GM23338 (cell line): ENCODE data around the gene NEMP1. TPM values are rescaled to one million over a fixed set of nuclear protein-coding genes. Genes with fewer than 3 reads are reported as not detected.
A peak's percentile ranks its signal among the peaks of the same experiment; 100 is the strongest.

Source experiments
- ATAC-seq: fragments of 200-7000 bp; cut with Tn5 transposase; 3 replicates; pipeline ENCODE4 v1.9.1; 2020
- DNase-seq: peaks from one replicate; pipeline ENCODE4 v3.0.0-alpha.2; 2015; ENCODE audit warnings: low spot score
- H2AFZ ChIP-seq: fragments of 200-600 bp; sonication (generic); 2 replicates; pipeline ENCODE4 v1.8.0; 2016; ENCODE audit warnings: antibody characterized with exemption, mild to moderate bottlenecking, moderate library complexity
- H3F3A ChIP-seq: fragments of 200-600 bp; sonication (generic); replicated peaks from 2 replicates; pipeline ENCODE4 v1.8.0; 2017; ENCODE audit warnings: antibody characterized with exemption, mixed run types, low read depth
- H3K27ac ChIP-seq: fragments of 200-600 bp; sonication (generic); 2 replicates; pipeline ENCODE4 v1.6.1; 2016; ENCODE audit warnings: low read depth
- H3K27me3 ChIP-seq: fragments of 200-600 bp; sonication (generic); 2 replicates; pipeline ENCODE4 v1.8.0; 2016; ENCODE audit warnings: mild to moderate bottlenecking, mixed run types, moderate library complexity; ENCODE audit not compliant: insufficient read depth
- H3K36me3 ChIP-seq: fragments of 200-600 bp; sonication (generic); 2 replicates; pipeline ENCODE4 v1.8.0; 2016; ENCODE audit warnings: mild to moderate bottlenecking; ENCODE audit not compliant: insufficient read depth
- H3K4me1 ChIP-seq: fragments of 200-600 bp; sonication (generic); 2 replicates; pipeline ENCODE4 v1.8.0; 2016; ENCODE audit warnings: mild to moderate bottlenecking, moderate library complexity; ENCODE audit not compliant: insufficient read depth
- H3K4me2 ChIP-seq: fragments of 200-600 bp; sonication (generic); 2 replicates; pipeline ENCODE4 v1.7.1; 2017; ENCODE audit warnings: mixed run types
- H3K4me3 ChIP-seq: fragments of 200-600 bp; sonication (generic); 2 replicates; pipeline ENCODE4 v1.6.1; 2016; ENCODE audit warnings: mixed run types
- H3K79me2 ChIP-seq: fragments of 200-600 bp; sonication (generic); replicated peaks from 2 replicates; pipeline ENCODE4 v1.8.0; 2017; ENCODE audit warnings: mild to moderate bottlenecking; ENCODE audit not compliant: insufficient read depth
- H3K9me2 ChIP-seq: fragments of 200-600 bp; sonication (generic); 2 replicates; pipeline ENCODE4 v1.8.0; 2017; ENCODE audit not compliant: insufficient read depth
- H4K20me1 ChIP-seq: fragments of 200-600 bp; sonication (generic); replicated peaks from 2 replicates; pipeline ENCODE4 v1.8.0; 2017; ENCODE audit warnings: mild to moderate bottlenecking; ENCODE audit not compliant: insufficient read depth
- H3K27ac Mint-ChIP-seq: 2 replicates; pipeline ENCODE4 v1.8.0; 2020; ENCODE audit warnings: inconsistent platforms, mild to moderate bottlenecking, moderate library complexity, mixed read lengths
- H3K27me3 Mint-ChIP-seq: 3 replicates; pipeline ENCODE4 v1.8.0; 2022; ENCODE audit warnings: low read depth, mild to moderate bottlenecking, moderate library complexity, mixed read lengths, inconsistent platforms; ENCODE audit not compliant: insufficient read depth, poor library complexity
- H3K36me3 Mint-ChIP-seq: 3 replicates; pipeline ENCODE4 v1.8.0; 2021; ENCODE audit warnings: low read depth, mild to moderate bottlenecking, inconsistent platforms, moderate library complexity, mixed read lengths
- H3K4me1 Mint-ChIP-seq: 3 replicates; pipeline ENCODE4 v1.8.0; 2020; ENCODE audit warnings: mild to moderate bottlenecking, inconsistent platforms, mixed read lengths
- H3K4me3 Mint-ChIP-seq: 3 replicates; pipeline ENCODE4 v1.8.0; 2021; ENCODE audit warnings: moderate library complexity, mild to moderate bottlenecking, inconsistent platforms, mixed read lengths
- H3K9me3 Mint-ChIP-seq: 3 replicates; pipeline ENCODE4 v1.8.0; 2020; ENCODE audit warnings: moderate library complexity, mild to moderate bottlenecking, inconsistent platforms, mixed read lengths
- EZH2 ChIP-seq: fragments of 200-600 bp; sonication (generic); IDR thresholded peaks from one replicate; pipeline ENCODE4 v1.8.0; 2017; ENCODE audit warnings: antibody characterized with exemption, mild to moderate bottlenecking, low read depth; ENCODE audit not compliant: unreplicated experiment
- NANOG ChIP-seq: IDR thresholded peaks from 2 replicates; pipeline ENCODE4 v1.6.1; 2016; ENCODE audit warnings: antibody characterized with exemption, borderline replicate concordance
- POLR2AphosphoS5 ChIP-seq: IDR thresholded peaks from 2 replicates; pipeline ENCODE4 v1.6.1; 2016; ENCODE audit warnings: antibody characterized with exemption, low read depth
- polyA plus RNA-seq: library from polyadenylated mRNA; unstranded; fragments of >200 nt; fragmentation: Nextera tagmentation; extraction: Ambion mirVana; gene quantifications from 2 replicates; pipeline ENCODE4 v1.2.1, GENCODE V29; 2016
- total RNA-seq: library from RNA; depleted of rRNA; stranded (reverse); fragments of >200 nt; shearing (Covaris generic); gene quantifications from 2 replicates; pipeline ENCODE4 v1.2.3, GENCODE V29; 2014
- TF ChIP-seq, protein P1 (sequence below), 2 experiments: fragments of 200-600 bp in 1 of 2; sonication (generic) in 1 of 2; conservative IDR thresholded peaks; 2 replicates each; pipeline versions ENCODE4 v1.5.1 to v1.6.1; 2016 to 2017; ENCODE audit warnings: antibody characterized with exemption in 2 of 2, low read depth in 2 of 2, mild to moderate bottlenecking in 2 of 2, moderate library complexity in 1 of 2

Gene NEMP1
- total and polyA plus RNA-seq, 2 experiments from 2014 or later, result 11.9 to 35.0 TPM

- H3K27me3 Mint-ChIP-seq, result peaks cover 5% of the 10 kb centered on the region
- H3K4me3 Mint-ChIP-seq, result no peak overlapping the region
- Histone ChIP-seq H3K27me3 (no peaks in the 10 kb centered on the region), H3K4me3 (no peak overlapping the region), H3F3A (no peaks in the 10 kb centered on the region; the same call in 1 of the 2 replicates), H3K27ac (no peak overlapping the region), H3K79me2 (no peaks in the 10 kb centered on the region), H3K9me2 (no peaks in the 10 kb centered on the region), H3K4me2 (no peak overlapping the region), H2AFZ (no peak overlapping the region), H3K4me1 (peaks cover 48% of the 10 kb centered on the region), H4K20me1 (no peaks in the 10 kb centered on the region), H3K36me3 (no peaks in the 10 kb centered on the region)
- no peak overlapping the region for H3K27ac Mint-ChIP-seq
- peaks cover 3% of the 10 kb centered on the region; the same call in 1 of the 3 replicates for H3K36me3 Mint-ChIP-seq
- TF ChIP-seq, protein P1, sequence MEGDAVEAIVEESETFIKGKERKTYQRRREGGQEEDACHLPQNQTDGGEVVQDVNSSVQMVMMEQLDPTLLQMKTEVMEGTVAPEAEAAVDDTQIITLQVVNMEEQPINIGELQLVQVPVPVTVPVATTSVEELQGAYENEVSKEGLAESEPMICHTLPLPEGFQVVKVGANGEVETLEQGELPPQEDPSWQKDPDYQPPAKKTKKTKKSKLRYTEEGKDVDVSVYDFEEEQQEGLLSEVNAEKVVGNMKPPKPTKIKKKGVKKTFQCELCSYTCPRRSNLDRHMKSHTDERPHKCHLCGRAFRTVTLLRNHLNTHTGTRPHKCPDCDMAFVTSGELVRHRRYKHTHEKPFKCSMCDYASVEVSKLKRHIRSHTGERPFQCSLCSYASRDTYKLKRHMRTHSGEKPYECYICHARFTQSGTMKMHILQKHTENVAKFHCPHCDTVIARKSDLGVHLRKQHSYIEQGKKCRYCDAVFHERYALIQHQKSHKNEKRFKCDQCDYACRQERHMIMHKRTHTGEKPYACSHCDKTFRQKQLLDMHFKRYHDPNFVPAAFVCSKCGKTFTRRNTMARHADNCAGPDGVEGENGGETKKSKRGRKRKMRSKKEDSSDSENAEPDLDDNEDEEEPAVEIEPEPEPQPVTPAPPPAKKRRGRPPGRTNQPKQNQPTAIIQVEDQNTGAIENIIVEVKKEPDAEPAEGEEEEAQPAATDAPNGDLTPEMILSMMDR (conservative IDR thresholded peaks at IDR 0.05; ENCODE audit: low read depth in 2 of 2), result peak; percentile 48 to 60
- TF ChIP-seq NANOG (no peak), POLR2AphosphoS5 (no peak)
- ATAC-seq (peak; percentile 4; the same call in 1 of the 3 replicates), DNase-seq (peak; percentile 52)
- H3K4me1 Mint-ChIP-seq, result peaks cover 61% of the 10 kb centered on the region
- H3K9me3 Mint-ChIP-seq, result no peaks in the 10 kb centered on the region
Observed at GRCh38 chr12:57012600-57013465, 65.8 kb downstream of the NEMP1 start.

GRCh38 chr12:57011438-57012424 is 66.9 kb downstream of the NEMP1 start:
- H3K27me3 Mint-ChIP-seq, result peaks cover 5% of the 10 kb centered on the region
- no peak overlapping the region for H3K4me3 ChIP-seq
- no peaks in the 10 kb centered on the region for H3K36me3 ChIP-seq
- peaks cover 3% of the 10 kb centered on the region; the same call in 1 of the 3 replicates for H3K36me3 Mint-ChIP-seq
- H3F3A ChIP-seq, result peaks cover 7% of the 10 kb centered on the region; the same call in 1 of the 2 replicates
- H3K4me3 Mint-ChIP-seq, result no peak overlapping the region
- H3K79me2 ChIP-seq, result no peaks in the 10 kb centered on the region
- no peaks in the 10 kb centered on the region for H3K9me3 Mint-ChIP-seq
- ATAC-seq, result no peak
- no peak overlapping the region for H3K27ac ChIP-seq
- no peaks in the 10 kb centered on the region for H4K20me1 ChIP-seq
- peaks cover 62% of the 10 kb centered on the region for H3K4me1 Mint-ChIP-seq
- H3K27ac Mint-ChIP-seq, result no peak overlapping the region; the same call in 1 of the 2 replicates
- H3K4me2 ChIP-seq, result 0 out of 2 replicates have a peak overlapping the region, but pooled peaks have one; percentile 23
- DNase-seq, result no peak
- peaks cover 48% of the 10 kb centered on the region for H3K4me1 ChIP-seq
- no peaks in the 10 kb centered on the region for H3K9me2 ChIP-seq
- H3K27me3 ChIP-seq, result no peaks in the 10 kb centered on the region
- TF ChIP-seq EZH2, result no peak
- peak overlapping the region; percentile 47; the same call in 1 of the 2 replicates for H2AFZ ChIP-seq
